GM21381 (cell line): ENCODE results near the gene COPG1.

Experiments used
- ATAC-seq: cut with Tn5 transposase; IDR thresholded peaks from one replicate; pipeline ENCODE4 v1.9.1; 2021; ENCODE audit warnings: mild to moderate bottlenecking, moderate library complexity; ENCODE audit not compliant: unreplicated experiment

Gene COPG1

DNA sequence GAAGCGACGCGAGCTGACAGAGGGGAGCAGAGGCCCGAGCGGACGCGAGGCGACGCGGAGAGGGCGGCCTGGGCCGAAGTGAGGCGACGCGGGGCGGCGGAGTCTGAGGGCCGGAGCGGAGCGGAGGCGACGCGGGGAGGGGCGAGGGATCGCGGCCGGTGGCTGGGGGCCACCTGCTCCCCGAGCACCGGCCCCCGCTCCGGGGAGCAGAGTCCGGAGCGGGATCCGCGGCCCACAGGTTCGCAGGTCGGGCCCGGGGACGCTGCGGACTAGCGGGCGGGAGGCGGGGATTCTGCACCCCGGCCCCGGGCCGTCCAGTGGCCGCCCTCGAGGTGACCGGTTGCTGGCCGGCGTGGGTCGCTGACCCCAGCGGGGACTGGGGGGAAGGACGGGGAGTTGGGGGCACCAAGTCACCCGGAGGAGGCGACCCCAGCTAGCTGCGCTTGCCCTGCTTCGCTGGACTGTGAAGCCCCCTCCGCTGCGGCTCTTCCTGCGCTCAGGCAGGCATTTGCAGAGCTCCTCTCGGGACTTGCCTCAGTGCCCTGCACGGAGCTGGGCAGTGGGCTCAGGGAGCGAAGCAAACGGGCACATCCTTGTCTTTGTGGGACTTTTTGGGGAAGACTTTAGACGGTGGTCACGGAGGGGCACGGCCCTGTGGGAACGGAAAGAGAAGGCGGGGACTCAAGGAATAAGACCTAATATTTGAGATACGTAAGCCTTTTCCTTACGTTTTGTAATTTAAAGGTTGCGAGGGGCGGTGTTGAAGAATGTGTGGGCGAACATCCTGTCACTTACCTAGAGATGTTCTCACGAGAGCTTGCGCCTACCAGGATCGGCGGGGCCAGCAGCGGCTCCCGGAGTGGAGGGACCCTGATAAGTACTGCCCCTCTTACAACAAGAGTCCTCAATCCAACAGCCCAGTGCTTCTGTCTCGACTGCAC lies 29.8 kb downstream of the COPG1 start:
- ATAC-seq, result no peak

DNA sequence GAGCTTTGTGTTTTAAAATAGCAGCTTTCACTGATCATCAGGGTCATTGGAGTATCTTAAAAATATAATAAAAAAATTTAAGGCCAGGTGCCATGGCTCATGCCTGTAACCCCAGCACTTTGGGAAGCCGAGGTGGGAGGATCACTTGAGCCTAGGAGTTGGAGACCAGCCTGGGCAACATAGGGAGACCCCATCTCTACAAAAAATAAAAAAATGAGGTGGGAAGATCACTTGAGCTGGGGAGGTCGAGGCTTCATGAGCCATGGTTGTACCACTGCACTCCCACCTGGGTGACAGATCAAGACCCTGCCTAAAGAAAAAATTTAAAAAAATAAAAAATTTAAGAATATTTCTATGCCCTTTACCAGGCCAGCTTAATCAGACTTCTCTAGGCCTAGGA lies 30.8 kb downstream of the COPG1 start:
- no peak for ATAC-seq

DNA sequence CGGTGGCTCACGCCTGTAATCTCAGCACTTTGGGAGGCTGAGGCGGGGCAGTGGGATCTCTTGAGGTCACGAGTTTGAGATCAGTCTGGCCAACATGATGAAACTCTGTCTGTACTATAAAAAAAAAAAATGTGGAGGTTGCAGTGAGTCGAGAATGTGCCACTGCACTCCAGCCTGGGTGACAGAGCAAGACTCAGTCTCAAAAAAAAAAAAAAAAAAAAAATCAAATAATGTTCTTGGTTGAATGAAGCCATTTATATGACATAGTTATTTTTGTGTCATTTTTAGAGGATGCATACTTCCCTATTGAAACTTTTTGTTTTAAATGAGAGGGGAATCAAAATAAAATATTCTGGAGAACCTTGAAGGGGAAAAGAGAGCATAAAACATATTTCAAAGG lies 32.3 kb downstream of the COPG1 start:
- ATAC-seq, result no peak

DNA sequence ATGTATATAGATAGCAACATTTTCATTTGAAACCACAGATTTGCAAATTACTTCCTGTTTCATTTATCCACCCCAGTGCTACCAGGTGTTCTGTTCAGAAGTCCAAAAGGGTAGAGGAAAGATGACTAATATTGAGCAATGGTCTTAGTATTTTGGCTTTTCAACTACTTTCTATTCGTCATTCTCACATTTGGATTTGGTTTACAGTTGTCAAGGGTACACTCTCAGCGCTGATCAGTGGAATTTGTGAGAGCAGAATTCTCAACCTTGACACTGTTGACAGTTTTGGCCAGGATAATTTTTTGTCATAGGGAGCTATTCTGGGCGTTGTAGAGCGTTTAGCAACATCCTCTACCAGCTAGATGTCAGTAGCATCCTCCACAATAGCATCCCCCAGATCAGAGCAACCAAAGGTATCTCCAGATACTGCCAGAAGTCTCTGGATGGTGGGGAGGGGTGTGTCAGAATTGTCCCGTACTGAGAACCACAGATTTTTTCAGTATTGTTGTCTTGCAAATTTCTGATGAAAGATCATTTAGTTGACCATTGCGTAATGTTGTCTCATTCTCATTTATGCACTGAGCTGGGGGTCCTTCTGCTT lies 33.4 kb downstream of the COPG1 start:
- ATAC-seq, result peak; percentile 60

DNA sequence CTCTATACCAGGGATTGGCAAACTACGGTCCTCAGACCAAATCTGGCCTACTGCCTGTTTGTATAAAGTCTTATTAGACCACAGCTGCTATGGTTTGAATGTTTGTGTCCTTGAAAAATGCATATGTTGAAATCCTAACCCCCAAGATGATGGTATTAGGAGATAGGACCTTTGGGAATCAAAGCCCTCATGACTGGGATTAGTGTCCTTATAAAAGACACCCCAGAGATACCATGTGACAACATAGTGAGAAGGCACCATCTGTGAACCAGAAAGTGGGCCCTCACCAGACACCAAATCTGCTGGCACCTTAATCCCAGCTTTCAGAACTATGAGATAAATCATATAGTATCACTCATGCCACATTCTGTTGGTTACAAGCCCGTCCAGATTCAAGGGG lies 36.7 kb downstream of the COPG1 start:
- ATAC-seq, result no peak

DNA sequence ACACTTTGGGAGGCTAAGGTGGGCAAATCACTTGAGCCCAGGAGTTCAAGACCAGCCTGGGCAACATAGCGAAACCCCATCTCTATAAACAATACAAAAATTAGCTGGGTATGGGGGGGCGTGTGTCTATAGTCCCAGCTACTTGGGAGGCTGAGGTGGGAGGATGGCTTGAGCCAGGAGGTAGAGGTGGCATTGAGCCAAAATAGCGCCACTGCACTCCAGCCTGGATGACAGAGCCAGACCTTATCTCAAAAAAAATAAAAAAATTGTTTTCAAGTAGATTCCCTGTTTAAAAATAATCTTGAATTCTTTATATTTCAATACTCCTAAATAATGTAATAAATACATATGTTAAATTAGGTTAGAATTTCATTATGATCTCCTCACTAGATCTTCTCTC lies 39.0 kb downstream of the COPG1 start:
- no peak for ATAC-seq

DNA sequence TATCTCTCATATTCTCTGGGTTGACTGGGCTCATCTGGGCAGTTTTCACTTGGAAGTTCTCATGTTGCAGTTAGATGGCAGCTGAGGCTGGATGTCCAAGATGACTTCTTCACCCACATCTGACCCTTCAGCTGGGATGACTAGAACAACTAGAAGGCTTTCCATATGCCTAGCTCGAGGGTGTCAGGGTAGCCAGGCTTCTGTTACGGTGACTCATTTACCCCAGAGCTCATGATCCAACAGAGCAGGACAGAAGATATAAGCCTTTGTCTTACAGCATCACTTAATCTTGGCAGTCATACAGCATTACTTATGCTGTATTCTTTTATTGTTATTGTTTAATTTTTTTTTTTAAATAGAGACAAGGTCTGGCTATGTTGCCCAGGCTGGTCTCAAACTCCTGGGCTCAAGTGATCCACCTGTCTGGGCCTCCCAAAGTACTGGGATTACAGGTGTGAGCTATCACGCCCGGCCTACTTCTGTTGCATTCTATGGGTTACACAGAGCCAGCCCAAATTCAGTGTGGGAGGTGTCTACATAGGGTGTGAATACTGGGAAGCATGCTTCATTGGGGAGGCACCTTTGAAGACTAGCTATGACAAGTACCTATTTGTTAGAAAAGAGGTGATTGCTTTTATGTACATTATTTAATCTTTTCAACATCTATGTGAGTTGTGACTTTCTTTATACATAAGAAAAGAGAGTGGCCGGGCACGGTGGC lies 40.0 kb downstream of the COPG1 start:
- no peak for ATAC-seq

DNA sequence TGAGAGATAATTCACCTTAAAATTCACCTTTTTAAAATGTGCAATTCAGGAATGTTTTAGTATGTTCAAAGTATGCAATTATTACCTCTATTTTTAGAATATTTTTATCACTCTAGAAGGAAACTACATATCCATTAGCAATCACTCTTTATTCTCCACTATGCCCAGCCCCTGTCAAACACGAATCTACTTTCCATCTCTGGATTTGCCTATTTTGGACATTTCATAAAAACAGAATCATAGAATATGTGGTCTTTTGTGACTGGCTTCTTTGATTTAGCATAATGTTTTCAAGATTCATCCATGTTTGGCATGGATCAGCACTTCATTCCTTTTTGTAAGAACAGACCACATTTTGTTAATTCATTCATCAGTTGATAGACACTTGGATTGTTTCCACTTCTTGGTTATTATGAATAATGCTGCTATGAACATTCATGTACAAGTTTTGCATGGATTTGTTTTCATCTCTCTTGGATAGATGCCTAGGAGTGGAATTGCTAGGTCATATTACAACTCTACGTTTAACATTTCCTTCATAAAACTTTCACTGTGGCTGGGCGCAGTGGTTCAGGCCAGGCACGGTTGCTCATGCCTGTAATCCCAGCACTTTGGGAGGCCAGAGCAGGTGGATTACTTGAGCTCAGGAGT lies 42.0 kb downstream of the COPG1 start:
- no peak for ATAC-seq

DNA sequence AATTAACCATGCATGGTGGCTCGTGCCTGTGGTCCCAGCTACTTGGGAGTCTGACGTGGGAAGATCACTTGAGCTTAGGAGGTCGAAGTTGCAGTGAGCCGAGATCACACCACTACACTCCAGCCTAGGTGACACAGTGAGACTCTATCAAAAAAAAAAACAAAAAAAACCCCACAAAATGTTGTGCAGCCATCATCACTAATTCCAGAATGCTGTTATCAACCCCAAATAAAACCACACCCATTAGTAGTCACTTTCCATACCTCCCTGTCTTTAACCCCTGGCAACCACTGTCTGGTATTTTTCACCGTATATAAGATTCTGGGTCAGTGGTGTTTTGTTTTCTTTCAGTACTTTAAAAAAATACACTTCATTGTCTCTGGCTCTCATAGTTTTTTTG lies 45.9 kb downstream of the COPG1 start:
- ATAC-seq, result no peak

DNA sequence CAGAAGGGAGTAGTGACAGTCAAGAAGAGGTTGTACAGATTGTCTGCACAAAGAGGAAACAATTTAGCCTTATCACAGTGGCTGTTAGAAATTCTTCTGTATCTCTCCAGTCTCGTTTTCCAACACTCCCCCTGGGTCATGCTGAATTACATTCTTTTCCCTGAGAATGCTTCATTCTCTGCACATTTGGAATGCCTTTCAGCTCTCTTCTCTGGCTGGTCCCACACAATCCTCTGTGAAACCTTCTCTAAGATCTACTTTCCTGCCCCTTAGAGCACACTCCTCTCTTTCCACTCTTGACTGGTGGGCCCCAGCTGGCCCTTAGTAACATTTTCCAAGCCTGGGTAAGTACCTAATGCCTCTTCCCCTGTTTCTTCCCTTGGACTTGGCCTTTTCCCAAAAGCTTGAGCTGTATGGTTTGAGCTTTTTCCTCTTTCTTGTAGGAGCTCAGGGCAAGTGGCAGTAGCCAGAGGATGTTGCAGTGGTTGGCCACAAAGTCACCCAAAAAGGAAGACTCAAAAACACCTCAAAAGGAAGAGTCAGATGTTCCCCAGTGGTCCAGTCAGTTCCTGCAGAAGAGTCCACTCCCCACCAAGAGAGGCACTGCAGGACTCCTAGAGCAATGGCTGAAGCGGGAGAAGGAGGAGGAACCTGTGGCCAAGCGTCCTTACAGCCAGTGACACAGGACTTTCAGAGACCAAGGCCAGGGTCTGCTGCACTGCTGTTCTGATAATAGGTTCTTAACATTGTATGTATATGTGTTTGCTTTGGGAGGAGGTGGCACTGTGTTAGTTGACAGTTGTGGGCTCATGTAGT lies 54.9 kb downstream of the COPG1 start:
- no peak for ATAC-seq

DNA sequence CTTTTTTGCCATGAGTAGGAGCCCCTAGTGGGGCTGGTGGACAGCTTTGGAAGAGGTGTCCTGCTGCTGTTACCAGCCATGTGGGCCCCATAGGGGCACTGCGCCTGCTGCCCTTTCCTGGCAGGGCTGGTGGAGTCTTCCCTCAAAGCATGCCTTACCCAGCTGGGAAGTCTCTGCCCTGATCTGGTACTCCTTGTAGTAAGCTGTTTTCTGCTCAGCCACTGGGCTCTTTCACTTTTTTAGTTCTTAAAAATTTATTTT lies 55.5 kb downstream of the COPG1 start:
- no peak for ATAC-seq

DNA sequence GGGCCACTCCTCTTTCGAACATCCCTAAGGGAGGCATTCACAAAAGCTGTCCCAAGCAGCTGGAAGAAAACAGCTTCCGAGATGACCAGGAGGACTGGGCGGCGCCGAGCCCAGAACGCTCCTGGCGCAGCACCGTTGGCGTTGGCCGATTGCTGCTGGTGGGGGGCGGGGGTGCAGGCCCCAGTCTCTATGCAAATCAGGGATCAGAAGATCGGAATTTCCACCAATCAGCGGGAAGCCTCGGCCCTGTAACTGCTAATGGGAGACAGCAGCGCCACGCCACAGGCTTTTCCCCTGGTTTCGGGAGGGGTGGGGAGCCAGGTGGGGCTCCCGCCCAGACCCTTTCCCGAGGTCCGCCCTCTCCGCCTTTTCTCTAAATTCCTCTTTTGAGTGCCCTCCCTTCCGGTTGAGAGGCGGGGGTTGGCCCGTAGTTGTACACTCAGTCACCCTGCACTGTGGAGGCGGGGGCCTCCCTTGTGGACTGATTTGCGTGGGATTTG lies 56.2 kb downstream of the COPG1 start:
- ATAC-seq, result no peak

DNA sequence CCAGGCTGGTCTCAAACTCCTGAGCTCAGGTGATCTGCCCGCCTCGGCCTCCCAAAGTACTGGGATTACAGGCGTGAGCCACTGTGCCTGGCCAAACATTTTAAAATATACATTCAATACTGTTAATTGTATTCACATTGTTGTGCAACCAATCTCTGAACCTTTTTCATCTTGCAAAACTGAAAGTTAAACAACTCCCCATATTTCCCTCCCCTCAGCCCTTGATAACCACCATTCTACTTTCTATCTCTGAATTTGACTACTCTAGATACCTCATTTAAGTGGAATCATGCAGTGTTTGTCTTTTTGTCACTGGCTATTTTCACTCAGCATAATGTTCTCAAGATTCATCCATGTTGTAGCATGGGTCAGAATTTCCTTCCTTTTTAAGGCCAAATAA lies 59.2 kb downstream of the COPG1 start:
- no peak for ATAC-seq

DNA sequence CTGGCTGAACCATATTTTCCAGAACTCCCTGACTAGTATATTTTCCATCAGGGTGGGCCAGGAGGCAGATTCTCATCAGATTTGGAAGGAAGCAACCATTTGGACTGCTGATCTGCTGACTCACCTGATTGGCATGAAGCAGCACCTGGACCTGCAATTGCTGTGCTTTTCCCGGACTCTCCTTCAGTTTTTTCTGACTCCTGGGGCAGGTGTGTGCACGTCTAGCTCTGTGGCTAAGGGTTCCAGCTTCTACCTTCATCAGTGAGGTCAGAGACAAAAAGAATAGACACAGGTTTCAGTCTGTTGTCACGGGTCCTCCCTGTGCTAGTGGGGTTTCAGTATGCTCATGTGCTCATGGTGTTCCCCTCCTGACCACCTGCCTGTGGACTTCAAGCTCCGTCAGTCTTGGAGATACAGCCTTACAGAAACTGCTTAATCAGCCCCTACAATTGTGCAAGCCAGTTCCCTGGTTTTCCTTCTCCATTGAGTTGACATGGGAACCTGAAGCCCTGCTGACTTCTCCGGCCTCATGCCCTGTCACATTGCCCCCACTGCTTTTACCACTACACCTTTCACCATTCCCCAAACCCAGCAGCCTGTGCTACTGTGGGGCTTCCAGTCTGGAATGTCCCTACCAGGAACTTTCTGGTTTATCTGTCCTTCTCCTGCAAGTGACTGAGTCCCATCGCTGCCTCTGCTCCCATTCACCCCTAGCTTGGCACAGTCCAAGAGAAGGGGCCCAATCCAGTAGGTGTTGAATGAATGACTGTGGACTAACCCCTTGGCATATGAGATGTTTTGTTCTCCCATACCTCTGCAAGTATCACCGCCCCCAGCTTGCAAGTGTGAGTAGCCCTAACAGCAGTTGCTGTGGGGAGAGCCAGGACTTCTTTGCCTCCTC lies 61.0 kb downstream of the COPG1 start:
- no peak for ATAC-seq

DNA sequence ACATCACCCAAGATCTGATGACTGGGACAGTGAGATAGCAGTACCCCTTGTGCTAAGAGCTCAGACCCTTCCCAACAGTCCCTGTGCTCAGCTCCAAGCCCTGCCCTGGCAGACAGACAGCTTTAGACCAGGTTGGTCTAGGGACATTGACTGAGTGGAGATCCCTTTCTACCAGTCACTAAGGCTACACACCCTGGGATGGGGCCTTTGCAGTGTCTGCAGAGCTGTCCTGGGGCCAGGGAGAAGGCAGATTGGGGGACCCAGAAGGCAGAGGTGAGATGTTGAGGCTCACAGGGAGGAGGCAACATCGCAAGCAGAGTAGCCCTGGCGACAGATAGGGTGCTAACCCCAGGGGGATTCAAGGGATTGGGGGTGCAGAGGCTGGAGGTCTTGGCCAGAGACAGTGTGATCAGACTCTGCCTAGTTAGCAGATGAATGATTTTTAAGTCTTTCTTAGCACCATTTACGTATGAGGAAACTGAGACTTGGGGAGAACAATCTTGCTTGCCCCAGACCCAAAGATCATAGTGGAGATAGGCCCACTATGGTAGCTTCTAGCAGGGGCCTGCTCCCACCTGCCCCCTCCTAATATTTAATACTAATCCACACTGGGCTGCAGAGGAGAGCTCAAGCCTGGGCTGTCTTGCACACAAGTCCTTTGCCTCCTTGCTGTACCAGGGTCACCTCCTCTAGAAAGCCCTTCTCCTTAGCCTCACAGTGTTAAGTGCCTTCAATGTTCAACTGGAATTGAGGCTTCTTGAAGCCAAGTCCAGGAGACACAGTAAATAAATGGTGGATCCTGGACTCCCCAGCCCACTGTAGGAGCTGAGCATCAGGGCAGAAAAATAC lies 61.9 kb downstream of the COPG1 start:
- no peak for ATAC-seq

DNA sequence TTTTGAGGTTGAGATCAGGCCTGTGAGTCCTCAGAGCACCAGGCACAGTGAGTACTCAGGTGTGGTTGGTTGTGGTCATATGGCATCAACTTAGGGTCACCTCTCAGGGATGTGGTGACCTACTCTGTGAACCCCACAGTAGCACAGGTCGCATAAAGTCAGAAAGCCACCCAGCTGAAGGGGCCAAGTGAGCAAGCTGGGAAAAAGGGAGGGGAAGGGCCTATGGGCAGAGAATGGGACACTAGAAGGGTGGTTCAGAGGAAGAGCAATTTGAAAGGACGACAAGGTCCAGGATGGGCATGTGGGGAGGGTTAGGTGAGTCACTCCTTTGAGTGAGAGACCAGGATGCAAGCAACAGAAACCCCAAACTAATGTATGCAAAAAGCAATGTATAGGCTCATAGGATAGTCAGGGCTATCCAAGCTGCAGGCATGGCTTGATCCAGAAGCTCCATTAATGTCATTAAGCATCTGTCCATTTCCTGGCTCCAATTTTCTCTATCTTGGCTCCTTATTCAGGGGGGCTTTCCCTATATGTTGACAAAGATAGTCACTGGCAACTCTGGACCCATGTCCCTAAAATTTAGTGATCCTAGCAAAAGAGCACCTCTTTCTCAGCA lies 62.7 kb downstream of the COPG1 start:
- ATAC-seq, result no peak

DNA sequence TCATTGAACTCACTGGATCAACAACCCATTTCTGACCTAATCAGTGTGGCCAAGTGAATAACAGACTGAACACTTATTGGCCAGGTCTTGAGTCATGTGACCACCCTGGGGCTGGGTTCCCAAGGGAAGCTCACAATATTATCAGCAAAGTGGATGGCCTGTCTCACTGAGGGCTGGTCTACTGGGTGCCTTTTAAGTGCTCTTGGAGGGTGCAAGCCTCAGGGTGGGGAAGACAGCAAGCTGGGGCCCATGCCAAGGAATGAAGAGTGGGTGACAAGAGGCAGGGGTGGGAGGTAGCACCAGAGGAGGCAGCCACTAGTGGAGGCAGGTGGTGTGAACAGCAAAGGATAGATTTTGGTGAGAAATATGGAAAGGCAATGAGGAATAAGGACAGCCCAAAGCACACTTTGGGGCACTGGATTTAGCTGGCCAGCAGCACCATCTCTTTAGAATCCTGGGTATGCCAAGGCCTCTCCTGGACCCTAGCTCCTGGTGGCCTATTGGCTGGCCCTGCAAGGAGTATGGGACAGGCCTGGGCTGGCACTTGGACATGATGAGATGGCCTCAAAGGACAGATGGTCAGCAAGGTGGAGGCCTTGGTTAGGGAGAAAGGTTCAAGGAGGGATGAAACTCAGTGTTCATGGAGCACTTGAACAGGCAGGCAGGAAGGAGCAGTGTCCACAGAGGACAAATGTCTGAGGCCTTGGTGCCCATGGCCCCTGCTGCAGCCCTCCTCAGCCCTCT lies 63.4 kb downstream of the COPG1 start:
- ATAC-seq, result no peak

DNA sequence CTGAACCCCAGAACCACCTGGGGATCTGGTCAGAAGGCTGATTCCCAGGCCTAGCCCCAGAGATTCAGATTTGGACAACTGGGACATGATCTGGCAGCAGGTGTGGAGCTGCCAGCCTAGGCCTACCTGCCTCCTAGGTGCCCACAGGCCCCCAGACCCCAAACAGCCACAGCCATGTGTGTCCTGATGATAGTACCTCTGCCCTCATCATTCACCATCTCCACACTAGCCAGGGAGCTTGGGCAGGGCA lies 63.9 kb downstream of the COPG1 start:
- ATAC-seq, result no peak
